EL (cell line): ENCODE data around the gene SNX22.
"Not testable (repeated sequence)": the region's sequence is repeated elsewhere in the genome, so short reads cannot be mapped to it uniquely, and the experiment has no call there.

Source experiments
- DNase-seq: peaks from one replicate; pipeline ENCODE4 v3.0.0-alpha.2; 2016

SNX22 gene

GRCh38 chr15:64151727-64152506 lies at the start of gene SNX22:
SNX22 (plus strand) TSS chr15:64151731; CDS start chr15:64151776, 45 bp downstream.
- no peak for DNase-seq

- DNase-seq: no peak
Measured at GRCh38 chr15:64102497-64102896, 49.0 kb upstream of the SNX22 start.

GRCh38 chr15:64105113-64105704 lies 46.3 kb upstream of the SNX22 start:
- DNase-seq: no peak

- no peak for DNase-seq
Measured at GRCh38 chr15:64107337-64107736, 44.2 kb upstream of the SNX22 start.

GRCh38 chr15:64110108-64110701 lies 41.3 kb upstream of the SNX22 start:
- DNase-seq: not testable (repeated sequence)

GRCh38 chr15:64110950-64111678 lies 40.4 kb upstream of the SNX22 start:
- no peak for DNase-seq

GRCh38 chr15:64111679-64112050 lies 39.9 kb upstream of the SNX22 start:
- DNase-seq: no peak

GRCh38 chr15:64112073-64112772 lies 39.3 kb upstream of the SNX22 start:
- DNase-seq: no peak

- DNase-seq: no peak
Measured at GRCh38 chr15:64112904-64113303, 38.6 kb upstream of the SNX22 start.

- no peak for DNase-seq
Measured at GRCh38 chr15:64117759-64118487, 33.6 kb upstream of the SNX22 start.

GRCh38 chr15:64120322-64120721 lies 31.2 kb upstream of the SNX22 start:
- DNase-seq: not testable (repeated sequence)

GRCh38 chr15:64121614-64122013 lies 29.9 kb upstream of the SNX22 start:
- no peak for DNase-seq

GRCh38 chr15:64122444-64122843 lies 29.1 kb upstream of the SNX22 start:
- no peak for DNase-seq

GRCh38 chr15:64122936-64123351 lies 28.6 kb upstream of the SNX22 start:
- no peak for DNase-seq

GRCh38 chr15:64125978-64126377 lies 25.6 kb upstream of the SNX22 start:
- no peak for DNase-seq

- no peak for DNase-seq
Measured at GRCh38 chr15:64127521-64128270, 23.8 kb upstream of the SNX22 start.

GRCh38 chr15:64130159-64130558 lies 21.4 kb upstream of the SNX22 start:
- no peak for DNase-seq

- no peak for DNase-seq
Measured at GRCh38 chr15:64131547-64131946, 20.0 kb upstream of the SNX22 start.

GRCh38 chr15:64132217-64132616 lies 19.3 kb upstream of the SNX22 start:
- DNase-seq: no peak

- DNase-seq: no peak
Measured at GRCh38 chr15:64133623-64134344, 17.7 kb upstream of the SNX22 start.
